AG10803 (cell line): ENCODE results near the gene TMEM101.

Experiments used
- DNase-seq: peaks from one replicate; pipeline ENCODE4 v3.0.0; 2010; ENCODE audit warnings: low read depth
- H3K4me3 ChIP-seq: 2 replicates; pipeline ENCODE4 v1.5.1; 2011; ENCODE audit warnings: mild to moderate bottlenecking, low read length, control low read depth
- CTCF ChIP-seq: conservative IDR thresholded peaks from 2 replicates; pipeline ENCODE4 v1.5.1; 2011; ENCODE audit warnings: mild to moderate bottlenecking, low read length, control low read depth, inconsistent platforms

Gene TMEM101

GRCh38 chr17:43987131-43988021 is 27.4 kb downstream of the TMEM101 start:
- no peak overlapping the region for H3K4me3 ChIP-seq
- no peak for TF ChIP-seq CTCF
- DNase-seq, result no peak

- no peak for TF ChIP-seq CTCF
- DNase-seq, result no peak
- H3K4me3 ChIP-seq, result no peak overlapping the region
Observed at GRCh38 chr17:43986225-43986981, 28.4 kb downstream of the TMEM101 start.

- no peak for DNase-seq
- peak overlapping the region; percentile 41 for H3K4me3 ChIP-seq
- TF ChIP-seq CTCF, result no peak
Observed at GRCh38 chr17:43984521-43984920, 30.2 kb downstream of the TMEM101 start.

- peak; percentile 36 for TF ChIP-seq CTCF
- DNase-seq, result no peak
- H3K4me3 ChIP-seq, result peak overlapping the region; percentile 41
Observed at GRCh38 chr17:43983515-43984411, 31.0 kb downstream of the TMEM101 start.

GRCh38 chr17:43983196-43983514 is 31.6 kb downstream of the TMEM101 start:
- no peak for DNase-seq
- no peak for TF ChIP-seq CTCF
- no peak overlapping the region for H3K4me3 ChIP-seq

- no peak overlapping the region for H3K4me3 ChIP-seq
- TF ChIP-seq CTCF, result no peak
- no peak for DNase-seq
Observed at GRCh38 chr17:43982171-43982570, 32.6 kb downstream of the TMEM101 start.
